ENCODE data around the gene NATD1.

DNA sequence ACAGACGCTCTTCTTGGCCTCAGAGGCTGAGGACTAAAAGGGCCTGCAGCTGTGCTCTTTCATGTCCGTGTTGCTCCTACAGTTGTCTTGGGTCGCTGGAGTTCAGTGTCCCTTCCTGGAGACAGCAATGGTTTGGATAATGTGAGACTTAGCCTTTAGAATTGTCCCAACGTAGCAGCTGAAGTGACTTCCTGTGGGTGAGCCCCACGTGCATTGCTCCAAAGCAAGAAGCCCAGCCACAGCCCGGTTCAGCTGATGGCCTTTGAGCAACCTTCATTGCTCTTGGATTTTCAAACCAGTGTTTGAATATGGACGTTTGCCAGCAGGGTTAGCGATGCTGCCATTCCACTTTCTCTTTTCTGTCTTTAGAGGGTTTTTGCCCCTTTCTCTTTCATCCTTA, 59.0 kb downstream of the NATD1 start:
- TF ChIP-seq, protein P1, sequence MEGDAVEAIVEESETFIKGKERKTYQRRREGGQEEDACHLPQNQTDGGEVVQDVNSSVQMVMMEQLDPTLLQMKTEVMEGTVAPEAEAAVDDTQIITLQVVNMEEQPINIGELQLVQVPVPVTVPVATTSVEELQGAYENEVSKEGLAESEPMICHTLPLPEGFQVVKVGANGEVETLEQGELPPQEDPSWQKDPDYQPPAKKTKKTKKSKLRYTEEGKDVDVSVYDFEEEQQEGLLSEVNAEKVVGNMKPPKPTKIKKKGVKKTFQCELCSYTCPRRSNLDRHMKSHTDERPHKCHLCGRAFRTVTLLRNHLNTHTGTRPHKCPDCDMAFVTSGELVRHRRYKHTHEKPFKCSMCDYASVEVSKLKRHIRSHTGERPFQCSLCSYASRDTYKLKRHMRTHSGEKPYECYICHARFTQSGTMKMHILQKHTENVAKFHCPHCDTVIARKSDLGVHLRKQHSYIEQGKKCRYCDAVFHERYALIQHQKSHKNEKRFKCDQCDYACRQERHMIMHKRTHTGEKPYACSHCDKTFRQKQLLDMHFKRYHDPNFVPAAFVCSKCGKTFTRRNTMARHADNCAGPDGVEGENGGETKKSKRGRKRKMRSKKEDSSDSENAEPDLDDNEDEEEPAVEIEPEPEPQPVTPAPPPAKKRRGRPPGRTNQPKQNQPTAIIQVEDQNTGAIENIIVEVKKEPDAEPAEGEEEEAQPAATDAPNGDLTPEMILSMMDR (conservative IDR thresholded peaks at IDR 0.05; ENCODE audit: low read depth, low read length) = no peak
- TF ChIP-seq EZH2 (IDR thresholded peaks at IDR 0.05; ENCODE audit: borderline replicate concordance, low read depth, low read length, poor library complexity, severe bottlenecking) = no peak
